HCT116 (cell line): ENCODE data around the gene DIP2C.

Source experiments
- EGR1 ChIP-seq: IDR thresholded peaks from 2 replicates; pipeline ENCODE4 v1.6.1; 2012; ENCODE audit warnings: low read depth
- EZH2 ChIP-seq: fragments of 200-600 bp; sonication (generic); IDR thresholded peaks from 2 replicates; pipeline ENCODE4 v1.6.1; 2017; ENCODE audit warnings: antibody characterized with exemption, mixed run types
- EZH2phosphoT487 ChIP-seq: fragments of 200-600 bp; IDR thresholded peaks from 2 replicates; pipeline ENCODE4 v1.6.1; 2018; ENCODE audit warnings: antibody characterized with exemption, borderline replicate concordance
- FOSL1 ChIP-seq: IDR thresholded peaks from 2 replicates; pipeline ENCODE4 v1.6.1; 2012; ENCODE audit warnings: low read depth
- JUND ChIP-seq: IDR thresholded peaks from 2 replicates; pipeline ENCODE4 v1.6.1; 2012
- POLR2A ChIP-seq: IDR thresholded peaks from 2 replicates; pipeline ENCODE4 v1.7.0; 2011; ENCODE audit warnings: borderline replicate concordance; ENCODE audit not compliant: insufficient read depth, insufficient read length; ENCODE audit errors: extremely low read depth
- POLR2AphosphoS5 ChIP-seq: IDR thresholded peaks from 2 replicates; pipeline ENCODE4 v1.6.1; 2011; ENCODE audit warnings: mild to moderate bottlenecking, low read depth, low read length, moderate library complexity
- RAD21 ChIP-seq: IDR thresholded peaks from 2 replicates; pipeline ENCODE4 v1.6.1; 2012; ENCODE audit warnings: low read depth, mild to moderate bottlenecking
- YY1 ChIP-seq: IDR thresholded peaks from 2 replicates; pipeline ENCODE4 v1.6.1; 2011; ENCODE audit warnings: low read length, low read depth, moderate library complexity, mild to moderate bottlenecking; ENCODE audit not compliant: insufficient replicate concordance; ENCODE audit errors: extremely low read depth
- TF ChIP-seq, protein P1 (sequence below), 3 experiments: fragments of 200-600 bp in 1 of 3; sonication (generic) in 1 of 3; IDR thresholded peaks in 2 of 3; conservative IDR thresholded peaks in 1 of 3; 2 replicates each; pipeline ENCODE4 v1.5.1; 2012 to 2017; ENCODE audit warnings: low read depth in 2 of 3, low read length in 2 of 3, antibody characterized with exemption in 1 of 3, borderline replicate concordance in 1 of 3, control low read depth in 1 of 3, mild to moderate bottlenecking in 1 of 3, mixed read lengths in 1 of 3, mixed run types in 1 of 3, moderate library complexity in 1 of 3; ENCODE audit not compliant: insufficient read depth in 1 of 3
- TF ChIP-seq, protein P2 (sequence below): IDR thresholded peaks from 2 replicates; pipeline ENCODE4 v1.6.1; 2012; ENCODE audit warnings: low read depth
- TF ChIP-seq, protein P3 (sequence below): IDR thresholded peaks from 2 replicates; pipeline ENCODE4 v1.6.1; 2012

DNA sequence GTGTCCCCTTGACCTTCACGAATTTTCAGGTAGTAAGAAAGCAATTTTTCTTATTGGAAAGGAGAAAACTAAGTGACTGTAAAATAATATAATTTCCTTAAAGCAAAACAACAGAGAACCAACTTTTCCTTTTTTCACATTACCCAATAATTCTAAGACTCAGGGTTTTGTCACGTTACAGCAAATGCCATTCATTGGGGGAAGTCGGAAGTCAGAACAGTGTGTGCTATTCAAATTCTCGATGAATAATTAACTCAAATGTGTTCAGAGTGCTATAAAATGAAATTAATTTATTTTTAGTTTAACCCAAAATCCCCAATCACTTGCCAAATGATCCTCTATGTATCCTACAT is 40.0 kb downstream of the DIP2C start:
- TF ChIP-seq, protein P1, sequence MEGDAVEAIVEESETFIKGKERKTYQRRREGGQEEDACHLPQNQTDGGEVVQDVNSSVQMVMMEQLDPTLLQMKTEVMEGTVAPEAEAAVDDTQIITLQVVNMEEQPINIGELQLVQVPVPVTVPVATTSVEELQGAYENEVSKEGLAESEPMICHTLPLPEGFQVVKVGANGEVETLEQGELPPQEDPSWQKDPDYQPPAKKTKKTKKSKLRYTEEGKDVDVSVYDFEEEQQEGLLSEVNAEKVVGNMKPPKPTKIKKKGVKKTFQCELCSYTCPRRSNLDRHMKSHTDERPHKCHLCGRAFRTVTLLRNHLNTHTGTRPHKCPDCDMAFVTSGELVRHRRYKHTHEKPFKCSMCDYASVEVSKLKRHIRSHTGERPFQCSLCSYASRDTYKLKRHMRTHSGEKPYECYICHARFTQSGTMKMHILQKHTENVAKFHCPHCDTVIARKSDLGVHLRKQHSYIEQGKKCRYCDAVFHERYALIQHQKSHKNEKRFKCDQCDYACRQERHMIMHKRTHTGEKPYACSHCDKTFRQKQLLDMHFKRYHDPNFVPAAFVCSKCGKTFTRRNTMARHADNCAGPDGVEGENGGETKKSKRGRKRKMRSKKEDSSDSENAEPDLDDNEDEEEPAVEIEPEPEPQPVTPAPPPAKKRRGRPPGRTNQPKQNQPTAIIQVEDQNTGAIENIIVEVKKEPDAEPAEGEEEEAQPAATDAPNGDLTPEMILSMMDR (IDR thresholded peaks at IDR 0.05 in 2 of 3, conservative IDR thresholded peaks at IDR 0.05 in 1 of 3; ENCODE audit: borderline replicate concordance in 1 of 3, insufficient read depth in 1 of 3, low read depth in 2 of 3, low read length in 2 of 3): no peak
- TF ChIP-seq EZH2 (no peak), POLR2A (no peak), RAD21 (no peak), JUND (no peak), POLR2AphosphoS5 (no peak), FOSL1 (no peak), EZH2phosphoT487 (no peak), EGR1 (no peak), YY1 (no peak)
- TF ChIP-seq, protein P2, sequence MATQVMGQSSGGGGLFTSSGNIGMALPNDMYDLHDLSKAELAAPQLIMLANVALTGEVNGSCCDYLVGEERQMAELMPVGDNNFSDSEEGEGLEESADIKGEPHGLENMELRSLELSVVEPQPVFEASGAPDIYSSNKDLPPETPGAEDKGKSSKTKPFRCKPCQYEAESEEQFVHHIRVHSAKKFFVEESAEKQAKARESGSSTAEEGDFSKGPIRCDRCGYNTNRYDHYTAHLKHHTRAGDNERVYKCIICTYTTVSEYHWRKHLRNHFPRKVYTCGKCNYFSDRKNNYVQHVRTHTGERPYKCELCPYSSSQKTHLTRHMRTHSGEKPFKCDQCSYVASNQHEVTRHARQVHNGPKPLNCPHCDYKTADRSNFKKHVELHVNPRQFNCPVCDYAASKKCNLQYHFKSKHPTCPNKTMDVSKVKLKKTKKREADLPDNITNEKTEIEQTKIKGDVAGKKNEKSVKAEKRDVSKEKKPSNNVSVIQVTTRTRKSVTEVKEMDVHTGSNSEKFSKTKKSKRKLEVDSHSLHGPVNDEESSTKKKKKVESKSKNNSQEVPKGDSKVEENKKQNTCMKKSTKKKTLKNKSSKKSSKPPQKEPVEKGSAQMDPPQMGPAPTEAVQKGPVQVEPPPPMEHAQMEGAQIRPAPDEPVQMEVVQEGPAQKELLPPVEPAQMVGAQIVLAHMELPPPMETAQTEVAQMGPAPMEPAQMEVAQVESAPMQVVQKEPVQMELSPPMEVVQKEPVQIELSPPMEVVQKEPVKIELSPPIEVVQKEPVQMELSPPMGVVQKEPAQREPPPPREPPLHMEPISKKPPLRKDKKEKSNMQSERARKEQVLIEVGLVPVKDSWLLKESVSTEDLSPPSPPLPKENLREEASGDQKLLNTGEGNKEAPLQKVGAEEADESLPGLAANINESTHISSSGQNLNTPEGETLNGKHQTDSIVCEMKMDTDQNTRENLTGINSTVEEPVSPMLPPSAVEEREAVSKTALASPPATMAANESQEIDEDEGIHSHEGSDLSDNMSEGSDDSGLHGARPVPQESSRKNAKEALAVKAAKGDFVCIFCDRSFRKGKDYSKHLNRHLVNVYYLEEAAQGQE: no peak
- TF ChIP-seq, protein P3, sequence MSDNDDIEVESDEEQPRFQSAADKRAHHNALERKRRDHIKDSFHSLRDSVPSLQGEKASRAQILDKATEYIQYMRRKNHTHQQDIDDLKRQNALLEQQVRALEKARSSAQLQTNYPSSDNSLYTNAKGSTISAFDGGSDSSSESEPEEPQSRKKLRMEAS: no peak
